ENCODE results near the gene CCZ1B.
"Not testable (repeated sequence)": the region's sequence is repeated elsewhere in the genome, so short reads cannot be mapped to it uniquely, and the experiment has no call there.

- TF ChIP-seq, protein P1, sequence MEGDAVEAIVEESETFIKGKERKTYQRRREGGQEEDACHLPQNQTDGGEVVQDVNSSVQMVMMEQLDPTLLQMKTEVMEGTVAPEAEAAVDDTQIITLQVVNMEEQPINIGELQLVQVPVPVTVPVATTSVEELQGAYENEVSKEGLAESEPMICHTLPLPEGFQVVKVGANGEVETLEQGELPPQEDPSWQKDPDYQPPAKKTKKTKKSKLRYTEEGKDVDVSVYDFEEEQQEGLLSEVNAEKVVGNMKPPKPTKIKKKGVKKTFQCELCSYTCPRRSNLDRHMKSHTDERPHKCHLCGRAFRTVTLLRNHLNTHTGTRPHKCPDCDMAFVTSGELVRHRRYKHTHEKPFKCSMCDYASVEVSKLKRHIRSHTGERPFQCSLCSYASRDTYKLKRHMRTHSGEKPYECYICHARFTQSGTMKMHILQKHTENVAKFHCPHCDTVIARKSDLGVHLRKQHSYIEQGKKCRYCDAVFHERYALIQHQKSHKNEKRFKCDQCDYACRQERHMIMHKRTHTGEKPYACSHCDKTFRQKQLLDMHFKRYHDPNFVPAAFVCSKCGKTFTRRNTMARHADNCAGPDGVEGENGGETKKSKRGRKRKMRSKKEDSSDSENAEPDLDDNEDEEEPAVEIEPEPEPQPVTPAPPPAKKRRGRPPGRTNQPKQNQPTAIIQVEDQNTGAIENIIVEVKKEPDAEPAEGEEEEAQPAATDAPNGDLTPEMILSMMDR (IDR thresholded peaks at IDR 0.05) = not testable (repeated sequence)
- TF ChIP-seq ZNF532 (CRISPR knock-in tag; IDR thresholded peaks at IDR 0.05; ENCODE audit: borderline replicate concordance); MAX (CRISPR knock-in tag; IDR thresholded peaks at IDR 0.05); ZNF263 (CRISPR knock-in tag; IDR thresholded peaks at IDR 0.05; ENCODE audit: low read depth); CREB1 (CRISPR knock-in tag; IDR thresholded peaks at IDR 0.05); TCF7 (CRISPR knock-in tag; IDR thresholded peaks at IDR 0.05; ENCODE audit: low read depth); RELA (CRISPR knock-in tag; IDR thresholded peaks at IDR 0.05; ENCODE audit: borderline replicate concordance): not testable (repeated sequence)
Measured at GRCh38 chr7:6864751-6865150, 38.7 kb upstream of the CCZ1B start.
